Activated T-cell treated with anti-CD3 and anti-CD28 coated beads for 1 hour (primary cell): ENCODE results near the gene MYH10.

Experiments used
- DNase-seq: peaks from one replicate; pipeline ENCODE4 v3.0.0-alpha.2; 2020; ENCODE audit warnings: low read depth

MYH10 gene

DNA sequence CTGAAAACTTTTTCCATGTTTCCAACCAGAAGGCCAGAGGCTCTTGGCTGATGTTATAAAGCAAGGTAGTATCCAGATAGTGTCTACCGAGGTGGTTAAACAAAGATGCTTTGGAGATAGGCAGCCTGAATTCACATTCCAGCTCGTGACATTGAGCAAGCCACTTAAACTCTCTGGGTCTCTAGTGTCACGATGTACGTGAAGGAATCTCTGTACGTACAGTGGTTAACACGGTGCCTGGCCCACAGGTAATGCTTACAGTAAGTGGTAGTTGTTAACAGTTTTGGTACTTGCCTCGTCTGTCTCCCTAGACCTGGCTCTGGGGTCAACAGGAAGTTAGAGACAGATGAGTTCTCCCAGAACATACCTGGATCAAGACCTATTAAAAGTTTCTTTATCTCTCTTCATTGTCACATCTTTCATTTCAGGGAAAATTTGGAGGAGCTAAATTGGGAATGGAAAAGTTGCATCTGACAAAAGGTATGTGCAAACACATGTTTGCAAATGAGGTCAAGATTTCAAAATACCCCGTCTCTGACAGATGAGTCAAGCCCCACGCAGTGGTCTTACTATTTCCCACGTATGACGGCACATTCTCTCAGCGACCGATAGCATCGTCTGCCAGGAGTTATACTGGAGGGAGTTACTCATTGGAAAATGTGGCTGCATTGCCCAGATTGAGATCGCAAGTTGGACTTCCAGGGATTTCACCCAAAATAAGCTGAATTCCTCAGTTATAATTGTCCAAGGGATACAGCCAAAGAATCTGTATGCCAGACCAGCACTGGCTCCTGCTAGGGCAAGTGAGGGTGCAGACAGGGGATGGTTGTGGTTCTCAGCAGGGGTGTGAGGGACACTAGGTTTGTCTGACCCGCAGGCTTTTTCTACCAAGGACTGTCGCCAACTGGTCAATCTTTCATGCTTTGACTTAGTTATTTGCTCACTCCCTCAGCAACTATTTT lies 18.9 kb upstream of the MYH10 start:
- no peak for DNase-seq

- DNase-seq, result no peak
Observed at GRCh38 chr17:8647956-8648355, 17.4 kb upstream of the MYH10 start.

GRCh38 chr17:8647202-8647601 lies 16.7 kb upstream of the MYH10 start:
- no peak for DNase-seq

GRCh38 chr17:8644507-8644902 lies 14.0 kb upstream of the MYH10 start:
- no peak for DNase-seq

GRCh38 chr17:8643855-8644506 lies 13.5 kb upstream of the MYH10 start:
- no peak for DNase-seq

DNA sequence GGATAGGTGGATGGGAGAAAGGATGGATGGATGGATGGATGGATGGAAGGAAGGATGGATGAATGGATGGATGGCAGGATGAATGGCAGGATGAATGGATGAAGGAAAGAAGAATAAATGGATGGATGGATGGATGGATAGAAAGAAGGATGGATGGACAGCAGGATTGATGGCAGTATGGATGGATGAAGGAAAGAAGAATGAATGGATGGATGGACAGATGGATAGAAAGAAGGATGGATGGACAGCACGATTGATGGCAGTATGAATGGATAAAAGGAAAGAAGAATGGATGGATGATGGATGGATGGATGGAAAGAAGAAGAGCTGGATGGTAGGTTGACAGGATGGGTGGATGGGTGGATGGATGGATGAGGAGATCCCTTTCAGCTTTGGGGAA lies 9.2 kb upstream of the MYH10 start:
- no peak for DNase-seq

DNA sequence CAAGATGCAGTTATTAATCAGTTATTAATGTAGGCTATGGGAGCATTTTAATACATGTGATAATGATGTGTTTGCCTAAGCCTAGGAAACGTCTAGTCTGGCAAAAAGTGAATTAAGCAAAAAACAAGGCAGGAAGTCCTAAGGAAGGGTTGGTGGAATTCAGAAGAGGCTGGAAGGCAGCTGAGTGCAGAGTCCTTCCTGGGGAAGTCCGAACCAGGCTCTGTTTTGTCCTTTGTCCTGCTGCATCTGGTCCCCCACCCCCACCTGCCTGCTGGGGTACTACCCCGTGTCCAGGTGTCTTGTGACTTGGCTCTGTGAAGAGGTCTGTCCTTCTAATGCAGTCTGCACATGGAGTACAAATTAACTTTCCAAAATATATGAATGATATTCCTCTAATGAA lies 1.5 kb upstream of the MYH10 start:
- DNase-seq, result no peak

- no peak for DNase-seq
Observed at GRCh38 chr17:8631554-8631877, 991 bp upstream of the MYH10 start.

GRCh38 chr17:8630802-8631553 lies 453 bp upstream of the MYH10 start:
- peak; percentile 70 for DNase-seq

- DNase-seq, result no peak
Observed at GRCh38 chr17:8629371-8630226, 926 bp downstream of the MYH10 start.

DNA sequence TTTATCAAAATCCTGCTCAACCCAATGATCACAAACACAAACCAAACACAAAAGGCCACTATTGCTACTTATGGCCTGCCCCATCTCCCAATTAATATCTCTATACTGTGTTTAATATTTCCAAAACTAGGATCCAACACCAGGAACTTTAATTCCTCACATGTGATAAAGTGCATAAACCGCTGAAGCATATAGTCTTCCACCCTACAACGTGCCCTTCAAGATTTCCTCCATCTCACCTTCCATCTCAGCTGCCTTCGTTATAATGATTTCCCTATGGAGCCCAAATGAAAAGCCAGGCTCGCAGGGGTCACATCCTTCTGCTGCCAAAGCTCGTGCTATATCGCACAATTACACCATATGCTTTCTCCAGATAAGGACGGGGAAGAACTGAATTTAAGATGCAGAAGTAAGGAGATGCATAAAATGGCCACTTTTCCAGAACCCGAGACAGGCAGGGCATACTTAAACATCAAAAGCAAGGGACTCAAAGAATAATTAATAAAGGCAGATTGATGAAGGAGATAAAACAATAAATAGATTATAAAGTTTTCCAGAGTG lies 1.8 kb downstream of the MYH10 start:
- DNase-seq, result no peak

DNA sequence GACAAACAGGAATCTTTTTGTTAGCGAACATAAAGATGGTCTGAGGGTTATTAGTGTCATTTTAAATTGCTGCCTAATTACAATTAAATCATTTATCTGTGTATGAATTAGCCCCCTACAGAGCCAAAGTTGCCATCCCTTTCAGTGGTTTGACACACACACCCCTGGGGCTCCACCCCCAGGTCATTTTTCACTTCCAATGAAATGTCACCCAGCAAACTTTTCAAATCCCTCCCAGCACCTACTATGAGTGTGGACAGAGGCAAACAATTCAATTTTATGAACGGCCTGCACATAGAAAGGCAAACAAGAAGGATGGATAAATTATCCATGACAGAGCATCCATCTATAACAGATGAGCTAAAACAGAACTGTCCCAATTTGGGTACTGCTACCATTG lies 2.4 kb downstream of the MYH10 start:
- DNase-seq, result no peak

DNA sequence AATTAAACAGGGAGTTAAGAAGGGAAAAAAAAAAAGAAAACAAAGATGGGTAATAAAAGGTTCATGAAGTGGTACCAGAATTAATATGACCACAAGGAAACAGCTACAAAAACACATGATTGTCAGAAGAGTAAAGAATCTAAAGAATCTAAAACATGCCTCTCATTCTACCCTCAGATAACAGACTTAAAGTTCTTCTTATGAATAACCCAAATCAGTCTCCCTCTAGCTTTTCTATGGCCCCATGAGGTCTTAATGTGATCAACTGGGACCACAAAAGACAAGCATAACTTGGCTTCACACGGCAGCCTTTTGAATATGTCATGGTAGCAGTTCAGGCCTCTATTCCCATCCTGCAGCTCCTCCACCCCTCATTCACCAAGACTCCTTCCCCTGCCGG lies 6.9 kb downstream of the MYH10 start:
- DNase-seq, result no peak

DNA sequence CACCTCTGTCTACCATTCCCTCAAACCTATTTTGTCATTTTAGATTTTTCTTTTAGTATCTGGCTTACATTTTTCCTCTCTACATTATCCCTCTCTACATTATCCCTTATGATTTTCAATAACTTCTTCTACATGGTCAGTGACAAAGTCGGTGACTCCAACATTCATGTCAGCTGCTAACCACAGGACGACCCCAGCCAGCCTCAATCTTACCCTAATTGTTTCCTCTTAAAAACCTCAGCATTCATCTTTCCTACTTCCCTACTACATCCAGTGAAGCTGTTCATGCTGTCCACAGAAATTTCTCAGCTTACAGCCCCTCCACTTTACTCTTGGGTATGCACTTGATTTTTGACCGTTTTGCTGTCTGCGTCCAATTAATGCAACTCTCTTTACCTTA lies 8.3 kb downstream of the MYH10 start:
- no peak for DNase-seq

DNA sequence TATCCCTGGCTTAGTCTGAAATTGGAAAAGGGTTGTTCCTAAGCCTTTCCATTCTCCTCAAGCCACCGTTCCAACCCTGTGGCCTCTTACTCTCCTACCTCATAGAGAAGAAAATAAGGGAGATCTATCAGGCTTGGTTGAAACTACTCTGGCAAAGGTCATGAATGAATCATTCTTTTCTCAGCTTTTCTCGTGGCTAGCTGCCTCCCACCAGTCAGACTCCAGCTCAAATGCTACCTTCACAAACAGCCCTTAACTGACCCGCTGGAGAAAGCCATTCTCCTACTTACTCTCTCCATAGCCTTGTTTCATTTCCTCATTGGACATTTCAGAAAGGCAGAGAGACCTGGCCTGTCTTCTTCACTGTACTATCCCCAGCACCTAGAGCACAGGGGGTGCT lies 8.9 kb downstream of the MYH10 start:
- no peak for DNase-seq

GRCh38 chr17:8619294-8619693 lies 11.2 kb downstream of the MYH10 start:
- DNase-seq, result no peak

- DNase-seq, result no peak
Observed at GRCh38 chr17:8618825-8619224, 11.7 kb downstream of the MYH10 start.

DNA sequence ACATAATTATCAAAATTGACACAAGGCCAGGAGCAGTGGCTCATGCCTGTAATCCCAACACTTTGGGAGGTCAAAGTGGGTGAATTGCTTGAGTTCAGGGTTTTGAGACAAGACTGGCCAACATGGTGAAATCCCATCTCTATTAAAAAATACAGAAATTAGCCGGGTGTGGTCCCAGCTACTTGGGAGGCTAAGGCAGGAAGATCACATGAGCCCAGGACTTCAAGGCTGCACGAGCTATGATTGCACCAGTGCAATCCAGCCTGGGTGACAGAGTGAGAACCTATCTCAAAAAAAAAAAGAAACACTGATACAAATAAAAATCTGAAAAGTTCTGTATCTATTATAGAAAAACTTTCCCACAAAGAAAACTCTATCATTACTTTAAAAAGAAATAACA lies 15.5 kb downstream of the MYH10 start:
- no peak for DNase-seq

- DNase-seq, result no peak
Observed at GRCh38 chr17:8611619-8612298, 18.8 kb downstream of the MYH10 start.

DNA sequence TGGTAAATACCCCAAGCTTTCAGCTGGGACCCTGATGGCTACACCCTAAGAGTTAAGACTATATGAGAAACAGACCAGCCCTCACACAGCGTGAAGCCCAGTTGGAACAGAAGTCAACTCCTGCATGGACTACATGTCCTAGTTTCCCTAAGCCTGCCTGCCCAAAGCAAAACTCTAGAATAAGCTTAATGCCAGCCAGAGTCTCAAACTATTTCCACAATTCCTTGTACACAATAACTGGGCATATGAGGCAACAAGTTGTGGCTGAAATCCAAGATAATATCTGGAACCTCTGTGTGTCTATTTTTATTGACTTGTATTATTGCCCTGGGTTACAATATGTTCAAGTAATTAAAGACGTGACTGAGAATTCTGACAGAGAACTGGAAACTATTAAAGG lies 19.4 kb downstream of the MYH10 start:
- no peak for DNase-seq

- no peak for DNase-seq
Observed at GRCh38 chr17:8610558-8610957, 20.0 kb downstream of the MYH10 start.
